Measurements from ENCODE around the gene FOXJ2. TPM values are rescaled to one million over a fixed set of nuclear protein-coding genes. Genes with fewer than 3 reads are reported as not detected.

The FOXJ2 gene
- total RNA-seq, 1 donor from 2014 or later, result 24.0 TPM

DNA sequence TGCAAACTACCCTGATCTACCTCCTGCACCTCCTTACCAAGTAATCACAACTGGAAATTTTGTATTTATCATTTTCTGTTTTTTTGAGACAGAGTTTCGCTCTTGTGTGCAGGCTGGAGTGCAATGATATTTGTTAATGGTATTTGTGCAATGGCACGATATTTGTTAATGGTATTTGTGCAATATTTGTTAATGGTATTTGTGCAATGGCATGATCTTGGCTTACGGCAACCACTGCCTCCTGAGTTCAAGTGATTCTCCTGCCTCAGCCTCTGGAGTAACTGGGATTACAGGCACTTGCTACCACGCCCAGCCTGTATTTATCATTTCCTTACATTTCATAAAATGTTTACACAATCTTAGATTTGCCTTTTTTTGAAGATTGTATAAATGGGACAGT, 43.9 kb downstream of the FOXJ2 start:
- Mint-ChIP-seq H3K27ac (ENCODE audit: unreplicated experiment) (no peak overlapping the region), H3K4me1 (ENCODE audit: low read depth) (peaks cover 10% of the 10 kb centered on the region), H3K9me3 (ENCODE audit: low read depth) (no peaks in the 10 kb centered on the region), H3K4me3 (ENCODE audit: unreplicated experiment) (no peak overlapping the region), H3K36me3 (ENCODE audit: low read depth) (no peaks in the 10 kb centered on the region), H3K27me3 (ENCODE audit: low read depth) (no peaks in the 10 kb centered on the region)
- TF ChIP-seq, protein P1, sequence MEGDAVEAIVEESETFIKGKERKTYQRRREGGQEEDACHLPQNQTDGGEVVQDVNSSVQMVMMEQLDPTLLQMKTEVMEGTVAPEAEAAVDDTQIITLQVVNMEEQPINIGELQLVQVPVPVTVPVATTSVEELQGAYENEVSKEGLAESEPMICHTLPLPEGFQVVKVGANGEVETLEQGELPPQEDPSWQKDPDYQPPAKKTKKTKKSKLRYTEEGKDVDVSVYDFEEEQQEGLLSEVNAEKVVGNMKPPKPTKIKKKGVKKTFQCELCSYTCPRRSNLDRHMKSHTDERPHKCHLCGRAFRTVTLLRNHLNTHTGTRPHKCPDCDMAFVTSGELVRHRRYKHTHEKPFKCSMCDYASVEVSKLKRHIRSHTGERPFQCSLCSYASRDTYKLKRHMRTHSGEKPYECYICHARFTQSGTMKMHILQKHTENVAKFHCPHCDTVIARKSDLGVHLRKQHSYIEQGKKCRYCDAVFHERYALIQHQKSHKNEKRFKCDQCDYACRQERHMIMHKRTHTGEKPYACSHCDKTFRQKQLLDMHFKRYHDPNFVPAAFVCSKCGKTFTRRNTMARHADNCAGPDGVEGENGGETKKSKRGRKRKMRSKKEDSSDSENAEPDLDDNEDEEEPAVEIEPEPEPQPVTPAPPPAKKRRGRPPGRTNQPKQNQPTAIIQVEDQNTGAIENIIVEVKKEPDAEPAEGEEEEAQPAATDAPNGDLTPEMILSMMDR (IDR thresholded peaks at IDR 0.05), result no peak
- DNase-seq (ENCODE audit: low spot score), result no peak

DNA sequence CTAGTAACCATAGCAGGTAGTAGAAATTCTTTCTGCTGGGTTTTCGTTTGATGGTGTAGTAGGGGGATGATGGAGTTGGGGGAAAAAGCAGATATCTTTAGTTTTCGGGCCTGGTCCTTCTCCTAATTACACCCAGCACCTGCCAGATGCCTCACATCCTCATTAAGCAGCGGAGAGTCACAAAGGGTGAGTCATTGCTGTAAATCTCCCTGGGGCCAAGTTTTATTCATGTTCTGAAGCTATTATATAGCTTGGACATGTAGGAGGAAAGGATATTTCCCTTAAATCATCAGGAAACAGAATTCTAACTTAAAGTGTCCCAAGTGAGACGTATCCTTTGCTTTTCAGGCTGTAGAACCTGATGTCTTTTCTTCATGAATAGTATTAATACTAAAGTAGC, 44.7 kb downstream of the FOXJ2 start:
- DNase-seq (ENCODE audit: low spot score), result no peak
- TF ChIP-seq, protein P1 (IDR thresholded peaks at IDR 0.05), result no peak
- no peaks in the 10 kb centered on the region for H3K9me3 Mint-ChIP-seq (ENCODE audit: low read depth)
- H3K27me3 Mint-ChIP-seq (ENCODE audit: low read depth), result no peaks in the 10 kb centered on the region
- H3K4me3 Mint-ChIP-seq (ENCODE audit: unreplicated experiment), result no peak overlapping the region
- no peak overlapping the region for H3K27ac Mint-ChIP-seq (ENCODE audit: unreplicated experiment)
- no peaks in the 10 kb centered on the region for H3K36me3 Mint-ChIP-seq (ENCODE audit: low read depth)
- H3K4me1 Mint-ChIP-seq (ENCODE audit: low read depth), result peaks cover 12% of the 10 kb centered on the region

DNA sequence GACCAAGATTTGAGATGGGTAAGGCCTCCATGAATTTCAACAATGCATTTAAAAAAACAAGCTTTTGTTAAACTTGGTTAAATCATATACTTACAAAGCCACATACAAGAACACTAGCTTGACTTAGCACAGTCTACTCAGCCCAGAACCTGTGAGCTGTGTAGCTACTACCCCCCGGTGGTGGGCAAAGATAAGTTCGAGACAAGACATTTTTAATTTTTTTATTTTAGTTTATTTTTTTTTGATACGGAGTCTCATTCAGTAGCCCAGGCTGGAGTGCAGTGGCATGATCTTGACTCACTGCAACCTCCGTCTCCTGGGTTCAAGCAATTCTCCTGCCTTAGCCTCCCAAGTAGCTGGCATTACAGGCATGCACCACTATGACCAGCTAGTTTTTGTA, 45.9 kb downstream of the FOXJ2 start:
- TF ChIP-seq, protein P1 (IDR thresholded peaks at IDR 0.05), result peak; percentile 81

GRCh38 chr12:8078916-8079315, 46.4 kb downstream of the FOXJ2 start:
- TF ChIP-seq, protein P1 (IDR thresholded peaks at IDR 0.05), result no peak
- no peaks in the 10 kb centered on the region for H3K9me3 Mint-ChIP-seq (ENCODE audit: low read depth)
- H3K27ac Mint-ChIP-seq (ENCODE audit: unreplicated experiment), result no peak overlapping the region
- no peak overlapping the region for H3K4me3 Mint-ChIP-seq (ENCODE audit: unreplicated experiment)
- H3K36me3 Mint-ChIP-seq (ENCODE audit: low read depth), result no peaks in the 10 kb centered on the region
- DNase-seq (ENCODE audit: low spot score), result no peak
- no peaks in the 10 kb centered on the region for H3K27me3 Mint-ChIP-seq (ENCODE audit: low read depth)
- peaks cover 26% of the 10 kb centered on the region for H3K4me1 Mint-ChIP-seq (ENCODE audit: low read depth)

More for the DNA sequence above, 45.9 kb downstream of the FOXJ2 start:
- Mint-ChIP-seq H3K27ac (ENCODE audit: unreplicated experiment) (no peak overlapping the region), H3K4me3 (ENCODE audit: unreplicated experiment) (no peak overlapping the region), H3K36me3 (ENCODE audit: low read depth) (no peaks in the 10 kb centered on the region), H3K4me1 (ENCODE audit: low read depth) (peaks cover 21% of the 10 kb centered on the region), H3K27me3 (ENCODE audit: low read depth) (no peaks in the 10 kb centered on the region), H3K9me3 (ENCODE audit: low read depth) (no peaks in the 10 kb centered on the region)
- DNase-seq (ENCODE audit: low spot score), result no peak

GRCh38 chr12:8080120-8080519, 47.6 kb downstream of the FOXJ2 start:
- Mint-ChIP-seq H3K27ac (ENCODE audit: unreplicated experiment) (no peak overlapping the region), H3K27me3 (ENCODE audit: low read depth) (no peaks in the 10 kb centered on the region), H3K36me3 (ENCODE audit: low read depth) (no peaks in the 10 kb centered on the region), H3K4me1 (ENCODE audit: low read depth) (peaks cover 34% of the 10 kb centered on the region), H3K4me3 (ENCODE audit: unreplicated experiment) (no peak overlapping the region), H3K9me3 (ENCODE audit: low read depth) (no peaks in the 10 kb centered on the region)
- no peak for DNase-seq (ENCODE audit: low spot score)
- TF ChIP-seq, protein P1 (IDR thresholded peaks at IDR 0.05), result no peak
